HepG2 (cell line): Measurements from ENCODE around the gene BCAS1. TPM values are rescaled to one million over a fixed set of nuclear protein-coding genes. Genes with fewer than 3 reads are reported as not detected.

Source experiments
- ATAC-seq: fragments of 200-7000 bp; cut with Tn5 transposase; 3 replicates; pipeline ENCODE4 v1.9.1; 2020; ENCODE audit warnings: mild to moderate bottlenecking, moderate library complexity
- BruUV-seq: library from RNA; stranded (reverse); fragments of 400-500 nt; replicated peaks from 2 replicates; lab custom pipeline; 2021; lab: Mats Ljungman, UMichigan
- CTCF ChIA-PET: fragments of 300-600 bp; formaldehyde crosslinking; extraction: SDS; loops from one replicate; lab custom pipeline; 2021; ENCODE audit warnings: low total read pairs, inconsistent platforms, low intra/inter-chr PET ratio; lab: Yijun Ruan, JAX
- POLR2A ChIA-PET: fragments of 350-600 bp; sonication (Branson Sonifier 250); formaldehyde crosslinking; loops from one replicate; lab custom pipeline; 2020; ENCODE audit warnings: antibody characterized with exemption, inconsistent platforms; lab: Yijun Ruan, JAX
- DNase-seq: peaks from one replicate; pipeline ENCODE4 v3.0.0-alpha.2; 2015; ENCODE audit warnings: low spot score
- FAIRE-seq: peaks from 3 replicates; lab custom pipeline; 2011; peaks lifted over from hg19 to GRCh38; lab: Jason Lieb, UNC
- H2AFZ ChIP-seq: one replicate; pipeline ENCODE4 v1.6.1; 2011; ENCODE audit warnings: low read length, inconsistent platforms
- H3K27ac ChIP-seq: fragments of 300-600 bp; 3 replicates; pipeline ENCODE4 v1.8.0; 2011; ENCODE audit warnings: mixed run types, mild to moderate bottlenecking, mixed read lengths, low read length, inconsistent platforms; ENCODE audit not compliant: insufficient read depth; ENCODE audit errors: extremely low read length
- H3K27me3 ChIP-seq, 2 experiments: fragments of 200-600 bp in 1 of 2; 2 replicates in 1 of 2; 3 replicates in 1 of 2; pipeline versions ENCODE4 v1.6.0 to v1.8.0; 2011; ENCODE audit warnings: low read length in 2 of 2, mild to moderate bottlenecking in 2 of 2, moderate library complexity in 2 of 2, inconsistent platforms in 1 of 2; ENCODE audit not compliant: insufficient read depth in 2 of 2, control insufficient read depth in 1 of 2
- H3K36me3 ChIP-seq, 2 experiments: fragments of 200-600 bp in 1 of 2; replicated peaks in 1 of 2; 2 replicates in 1 of 2; 3 replicates in 1 of 2; pipeline versions ENCODE4 v1.5.1 to v1.8.0; 2011; ENCODE audit warnings: low read length in 2 of 2, inconsistent platforms in 1 of 2; ENCODE audit not compliant: insufficient read depth in 2 of 2, control insufficient read depth in 1 of 2
- H3K4me1 ChIP-seq: 2 replicates; pipeline ENCODE4 v1.5.1; 2012; ENCODE audit warnings: low read length, inconsistent platforms; ENCODE audit not compliant: insufficient read depth
- H3K4me2 ChIP-seq: 2 replicates; pipeline ENCODE4 v1.6.0; 2011; ENCODE audit warnings: low read depth, low read length, inconsistent platforms
- H3K4me3 ChIP-seq, 3 experiments: fragments of 200-600 bp in 1 of 3; sonication (generic), shearing (Covaris generic) in 1 of 3; replicated peaks in 1 of 3; 2 replicates each; pipeline ENCODE4 v1.5.1; 2011 to 2016; ENCODE audit warnings: low read length in 3 of 3, inconsistent platforms in 2 of 3, low read depth in 2 of 3, mild to moderate bottlenecking in 2 of 3, control low read depth in 1 of 3, mixed read lengths in 1 of 3; ENCODE audit not compliant: insufficient read depth in 1 of 3
- H3K79me2 ChIP-seq: one replicate; pipeline ENCODE4 v1.6.1; 2011; ENCODE audit warnings: low read length, inconsistent platforms; ENCODE audit not compliant: insufficient read depth
- H3K9ac ChIP-seq: 2 replicates; pipeline ENCODE4 v1.6.0; 2011; ENCODE audit warnings: mild to moderate bottlenecking, low read depth, low read length, inconsistent platforms; ENCODE audit not compliant: insufficient read depth
- H3K9me3 ChIP-seq: 2 replicates; pipeline ENCODE4 v1.5.1; 2012; ENCODE audit warnings: mild to moderate bottlenecking, low read length
- H4K20me1 ChIP-seq: 2 replicates; pipeline ENCODE4 v1.6.0; 2011; ENCODE audit warnings: inconsistent platforms, mild to moderate bottlenecking, low read length, moderate library complexity; ENCODE audit not compliant: insufficient read depth
- CENPX ChIP-seq: sonication (generic); formaldehyde crosslinking; IDR thresholded peaks from 2 replicates; pipeline ENCODE4 v1.9.0; 2021; ENCODE audit warnings: mild to moderate bottlenecking, missing genetic modification reagents, moderate library complexity
- CHD4 ChIP-seq: fragments of 200-600 bp; sonication (generic); IDR thresholded peaks from 2 replicates; pipeline ENCODE4 v1.7.0; 2017; ENCODE audit warnings: mild to moderate bottlenecking, low read length, borderline replicate concordance
- HMG20B ChIP-seq: conservative IDR thresholded peaks from 2 replicates; pipeline ENCODE4 v1.6.1; 2016; ENCODE audit warnings: missing genetic modification reagents, missing compliant biosample characterization
- REPIN1 ChIP-seq: sonication (generic); formaldehyde crosslinking; IDR thresholded peaks from 2 replicates; pipeline ENCODE4 v1.8.0; 2022; ENCODE audit warnings: missing genetic modification reagents, low read depth, mild to moderate bottlenecking, borderline replicate concordance
- SALL1 ChIP-seq: sonication (generic); formaldehyde crosslinking; IDR thresholded peaks from 2 replicates; pipeline ENCODE4 v1.8.0; 2022; ENCODE audit warnings: mild to moderate bottlenecking, missing genetic modification reagents
- ZNF292 ChIP-seq: sonication (generic); formaldehyde crosslinking; IDR thresholded peaks from 2 replicates; pipeline ENCODE4 v1.8.1; 2022; ENCODE audit warnings: mild to moderate bottlenecking, low read depth, missing genetic modification reagents, borderline replicate concordance
- ZNF296 ChIP-seq: sonication (generic); formaldehyde crosslinking; conservative IDR thresholded peaks from 2 replicates; pipeline ENCODE4 v1.5.0; 2020; ENCODE audit warnings: mild to moderate bottlenecking, missing genetic modification reagents
- ZNF572 ChIP-seq: sonication (generic); formaldehyde crosslinking; IDR thresholded peaks from 2 replicates; pipeline ENCODE4 v1.5.1; 2020; ENCODE audit warnings: mild to moderate bottlenecking, missing genetic modification reagents
- ZNF687 ChIP-seq: sonication (generic); formaldehyde crosslinking; IDR thresholded peaks from 2 replicates; pipeline ENCODE4 v1.5.1; 2020; ENCODE audit warnings: mild to moderate bottlenecking, missing genetic modification reagents, moderate library complexity
- WGBS: methylation state at CpG from one replicate; pipeline ENCODE4 v1.1.6; 2017; ENCODE audit warnings: low lambda C conversion rate; 5-methylcytosine and 5-hydroxymethylcytosine counted together
- in situ Hi-C: cut with HindIII; loops from 2 replicates; pipeline ENCODE4 v1.10.0; 2017; ENCODE audit warnings: low pct_unique_long_range_greater_than_20kb; ENCODE audit not compliant: extremely low pct_ligation_motif_present
- intact Hi-C: fragments of 100-400 bp; cut with micrococcal nuclease; formaldehyde crosslinking; loops from one replicate; pipeline ENCODE4 v1.10.0; 2022; ENCODE audit not compliant: unreplicated experiment
- polyA plus RNA-seq, 8 experiments: library from polyadenylated mRNA; depleted of rRNA in 3 of 8; stranded (reverse) in 7 of 8; unstranded in 1 of 8; fragments of >200 nt; fragmentation: Illumina TruSeq in 4 of 8; extraction: Trizol in 4 of 8; gene quantifications; 2 replicates each; pipeline versions ENCODE4 v1.2.1 to v1.2.3, GENCODE V29; 2011 to 2016; ENCODE audit warnings: low read depth in 4 of 8, missing spikeins in 1 of 8, mixed read lengths in 1 of 8; ENCODE audit not compliant: insufficient read depth in 1 of 8
- total RNA-seq, 5 experiments: library from RNA; depleted of rRNA; stranded (reverse); fragments of >200 nt; fragmentation: Illumina TruSeq; extraction: Trizol; gene quantifications; 2 replicates each; pipeline ENCODE4 v1.2.3, GENCODE V29; 2016; ENCODE audit warnings: low read depth in 1 of 5
- TF ChIP-seq, protein P1 (sequence below): sonication (generic); formaldehyde crosslinking; IDR thresholded peaks from 2 replicates; pipeline ENCODE4 v1.5.0; 2020; ENCODE audit warnings: missing genetic modification reagents

BCAS1 gene
- total and polyA plus RNA-seq, 2 of the 13 experiments (the other 11 are each of a cell fraction or from before 2014, with no cell fraction given): 0.55 to 0.91 TPM

- Histone ChIP-seq H3K9me3 (peaks cover 8% of the 10 kb centered on the region; the same call in 1 of the 2 replicates), H3K4me1 (peaks cover 44% of the 10 kb centered on the region), H3K9ac (no peak overlapping the region), H3K27me3 (no peaks in the 10 kb centered on the region), H3K79me2 (no peaks in the 10 kb centered on the region), H3K4me2 (no peak overlapping the region), H3K36me3 (no peaks in the 10 kb centered on the region), H4K20me1 (no peaks in the 10 kb centered on the region), H2AFZ (no peak overlapping the region), H3K4me3 (no peak overlapping the region), H3K27ac (no peak overlapping the region)
- in situ Hi-C loops: no loop called here
- ChIA-PET POLR2A (no interaction called here), CTCF (no interaction called here)
- BruUV-seq: no TSS peak
- no peak for TF ChIP-seq SALL1 (CRISPR knock-in tag)
- TF ChIP-seq, protein P1, sequence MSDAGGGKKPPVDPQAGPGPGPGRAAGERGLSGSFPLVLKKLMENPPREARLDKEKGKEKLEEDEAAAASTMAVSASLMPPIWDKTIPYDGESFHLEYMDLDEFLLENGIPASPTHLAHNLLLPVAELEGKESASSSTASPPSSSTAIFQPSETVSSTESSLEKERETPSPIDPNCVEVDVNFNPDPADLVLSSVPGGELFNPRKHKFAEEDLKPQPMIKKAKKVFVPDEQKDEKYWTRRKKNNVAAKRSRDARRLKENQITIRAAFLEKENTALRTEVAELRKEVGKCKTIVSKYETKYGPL (CRISPR knock-in tag): no peak
- no peak for FAIRE-seq
- 61% methylated on average over 7 of the region's 7 CpGs for WGBS
- no peak for ATAC-seq
- no peak for DNase-seq
- intact Hi-C loops: no loop called here
Observed at GRCh38 chr20:53950031-53950430, 120.4 kb downstream of the BCAS1 start.

GRCh38 chr20:53949319-53949839, 121.0 kb downstream of the BCAS1 start:
- Histone ChIP-seq H3K9me3 (peaks cover 8% of the 10 kb centered on the region; the same call in 1 of the 2 replicates), H3K9ac (no peak overlapping the region), H3K79me2 (no peaks in the 10 kb centered on the region), H3K4me2 (peak overlapping the region; percentile 14), H2AFZ (peak overlapping the region; percentile 69), H3K36me3 (no peaks in the 10 kb centered on the region), H3K27ac (no peak overlapping the region), H3K4me1 (peaks cover 38% of the 10 kb centered on the region), H3K27me3 (no peaks in the 10 kb centered on the region), H3K4me3 (no peak overlapping the region), H4K20me1 (no peaks in the 10 kb centered on the region)
- POLR2A ChIA-PET: no interaction called here
- no TSS peak for BruUV-seq
- FAIRE-seq (no peak), DNase-seq (no peak), ATAC-seq (peak; percentile 54)
- 53% methylated on average over 10 of the region's 10 CpGs for WGBS
- intact Hi-C loops (no loop called here), in situ Hi-C loops (loop anchor here (5.0 kb wide), 1 partner anchor 113 kb away; no protein-coding TSS in a partner anchor)
- CTCF ChIA-PET: no interaction called here
- 0 out of 2 replicates have a peak, but pooled peaks have one; percentile 9 for TF ChIP-seq SALL1 (CRISPR knock-in tag)
- no peak for TF ChIP-seq CENPX
- TF ChIP-seq ZNF296 (CRISPR knock-in tag): 0 out of 2 replicates have a peak, but pooled peaks have one; percentile 31
- 0 out of 2 replicates have a peak, but pooled peaks have one; percentile 13 for TF ChIP-seq ZNF292 (CRISPR knock-in tag)
- TF ChIP-seq ZNF687 (CRISPR knock-in tag): peak; percentile 53
- 0 out of 2 replicates have a peak, but pooled peaks have one; percentile 6 for TF ChIP-seq HMG20B (CRISPR knock-in tag)
- no peak for TF ChIP-seq REPIN1 (CRISPR knock-in tag)
- 0 out of 2 replicates have a peak, but pooled peaks have one; percentile 34 for TF ChIP-seq ZNF572 (CRISPR knock-in tag)
- no peak for TF ChIP-seq CHD4
